ENCODE measurements around the gene THOC6.
A peak's percentile ranks its signal among the peaks of the same experiment; 100 is the strongest.

Gene THOC6

GRCh38 chr16:3014971-3015370, 8.9 kb upstream of the THOC6 start:
- no peaks in the 10 kb centered on the region for H3K9me3 ChIP-seq (ENCODE audit: control insufficient read depth, insufficient read depth, low read length)
- DNase-seq (ENCODE audit: low read depth, low spot score) = no peak
- no peaks in the 10 kb centered on the region for H3K27me3 ChIP-seq (ENCODE audit: control insufficient read depth, insufficient read depth, low read length)
- H3K4me1 ChIP-seq (ENCODE audit: control insufficient read depth, insufficient read depth, low read length) = peaks cover 30% of the 10 kb centered on the region
- peaks cover 10% of the 10 kb centered on the region for H3K36me3 ChIP-seq (ENCODE audit: control insufficient read depth, insufficient read depth, low read length)
- no CpG with 5 or more reads among the region's 6 CpGs for WGBS (ENCODE audit: insufficient coverage, insufficient read length)
- H3K4me3 ChIP-seq (ENCODE audit: low read length) = no peak overlapping the region
- H3K27ac ChIP-seq (ENCODE audit: low read length) = no peak overlapping the region

DNA sequence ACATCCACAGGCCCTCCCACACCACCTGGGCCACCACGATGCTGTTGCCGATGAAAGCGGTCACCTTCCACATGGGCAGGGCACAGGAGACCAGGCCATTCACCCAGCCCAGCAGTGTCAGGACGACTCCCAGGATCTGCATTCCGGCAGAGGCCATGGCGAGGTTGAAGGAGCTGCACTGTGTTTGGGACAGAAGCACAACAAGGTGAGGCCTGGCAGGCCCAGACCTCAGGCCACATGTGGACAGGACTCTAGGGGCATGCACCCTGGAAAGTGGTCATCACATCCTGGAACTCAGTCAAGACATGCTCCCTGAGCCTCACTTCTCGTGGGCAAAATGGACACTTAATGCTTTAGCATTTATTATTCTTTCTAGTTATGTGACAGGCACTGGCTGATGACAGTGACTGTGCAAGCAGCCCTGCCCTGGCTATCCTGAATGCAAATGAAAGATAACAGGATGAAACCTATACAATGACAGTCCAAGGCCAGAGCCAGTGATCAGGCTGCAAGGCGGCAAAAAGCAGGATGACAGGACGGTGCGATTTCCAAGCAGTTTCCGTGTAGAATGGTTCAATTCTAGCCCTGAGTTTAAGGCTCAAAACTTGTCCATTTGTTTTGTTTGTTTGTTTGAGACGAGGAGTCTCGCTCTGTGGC, 7.8 kb upstream of the THOC6 start:
- Histone ChIP-seq H3K27me3 (ENCODE audit: control insufficient read depth, insufficient read depth, low read length) (no peaks in the 10 kb centered on the region), H3K4me3 (ENCODE audit: low read length) (no peak overlapping the region)
- DNase-seq (ENCODE audit: low read depth, low spot score) = no peak

GRCh38 chr16:3017344-3017743, 6.5 kb upstream of the THOC6 start:
- Histone ChIP-seq H3K4me1 (ENCODE audit: control insufficient read depth, insufficient read depth, low read length) (peaks cover 24% of the 10 kb centered on the region), H3K9me3 (ENCODE audit: control insufficient read depth, insufficient read depth, low read length) (no peaks in the 10 kb centered on the region), H3K4me3 (ENCODE audit: low read length) (peak overlapping the region; percentile 76), H3K36me3 (ENCODE audit: control insufficient read depth, insufficient read depth, low read length) (peaks cover 13% of the 10 kb centered on the region), H3K27ac (ENCODE audit: low read length) (no peak overlapping the region), H3K27me3 (ENCODE audit: control insufficient read depth, insufficient read depth, low read length) (no peaks in the 10 kb centered on the region)
- no peak for DNase-seq (ENCODE audit: low read depth, low spot score)
- WGBS (ENCODE audit: insufficient coverage, insufficient read length) = no CpG with 5 or more reads among the region's 20 CpGs

More for the DNA sequence above, 7.8 kb upstream of the THOC6 start:
- Histone ChIP-seq H3K4me1 (ENCODE audit: control insufficient read depth, insufficient read depth, low read length) (peaks cover 27% of the 10 kb centered on the region), H3K9me3 (ENCODE audit: control insufficient read depth, insufficient read depth, low read length) (no peaks in the 10 kb centered on the region), H3K27ac (ENCODE audit: low read length) (no peak overlapping the region), H3K36me3 (ENCODE audit: control insufficient read depth, insufficient read depth, low read length) (peaks cover 10% of the 10 kb centered on the region)
- no CpG with 5 or more reads among the region's 13 CpGs for WGBS (ENCODE audit: insufficient coverage, insufficient read length)

DNA sequence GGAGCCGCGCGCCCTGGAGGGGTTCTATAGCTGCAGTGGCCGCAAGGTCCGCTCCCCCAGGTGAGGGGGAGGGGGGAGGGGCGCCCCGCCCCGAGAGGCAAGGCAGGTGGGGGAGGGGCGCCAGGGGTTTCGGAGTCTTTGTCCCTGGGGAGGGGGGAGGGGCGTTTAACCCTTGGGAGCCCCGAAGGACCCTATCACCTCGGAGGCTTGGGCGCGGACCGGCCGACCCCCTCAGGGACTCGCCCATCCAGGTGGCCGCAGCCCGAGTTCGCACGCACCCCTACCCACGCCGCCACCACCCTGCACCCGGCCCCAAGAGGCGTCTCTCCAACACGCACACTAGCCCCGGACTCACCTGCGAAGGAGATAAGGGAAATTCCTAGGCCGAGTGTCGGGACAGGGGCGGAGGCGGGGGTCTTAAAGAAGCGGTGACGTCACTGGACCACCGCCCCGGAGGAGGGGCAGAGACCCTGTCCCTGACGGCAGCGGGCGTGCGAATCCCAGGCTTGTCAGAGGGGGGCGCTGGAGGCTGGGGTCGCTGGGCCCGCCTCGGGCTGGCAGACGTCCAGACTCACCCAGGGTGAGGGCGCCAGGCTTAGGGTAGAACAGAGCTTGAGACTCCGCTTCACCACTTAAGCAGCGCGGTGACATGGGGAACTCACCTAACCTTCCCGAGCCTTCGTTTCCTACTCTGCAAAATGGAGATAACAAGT, 5.9 kb upstream of the THOC6 start, which contains the start of gene CLDN6:
CLDN6 (minus strand) TSS at position 390 of the 713 bp plus-strand sequence. CDS start 2,162 bp downstream, outside the sequence.
- H3K27me3 ChIP-seq (ENCODE audit: control insufficient read depth, insufficient read depth, low read length) = no peaks in the 10 kb centered on the region
- no CpG with 5 or more reads among the region's 52 CpGs for WGBS (ENCODE audit: insufficient coverage, insufficient read length)
- H3K4me3 ChIP-seq (ENCODE audit: low read length) = peak within 1 kb of the TSS; percentile 76
- H3K4me1 ChIP-seq (ENCODE audit: control insufficient read depth, insufficient read depth, low read length) = peaks cover 26% of the 10 kb centered on the region
- H3K9me3 ChIP-seq (ENCODE audit: control insufficient read depth, insufficient read depth, low read length) = no peaks in the 10 kb centered on the region
- H3K27ac ChIP-seq (ENCODE audit: low read length) = no peak within 1 kb of the TSS
- peaks cover 16% of the 10 kb centered on the region for H3K36me3 ChIP-seq (ENCODE audit: control insufficient read depth, insufficient read depth, low read length)
- no peak for DNase-seq (ENCODE audit: low read depth, low spot score)

DNA sequence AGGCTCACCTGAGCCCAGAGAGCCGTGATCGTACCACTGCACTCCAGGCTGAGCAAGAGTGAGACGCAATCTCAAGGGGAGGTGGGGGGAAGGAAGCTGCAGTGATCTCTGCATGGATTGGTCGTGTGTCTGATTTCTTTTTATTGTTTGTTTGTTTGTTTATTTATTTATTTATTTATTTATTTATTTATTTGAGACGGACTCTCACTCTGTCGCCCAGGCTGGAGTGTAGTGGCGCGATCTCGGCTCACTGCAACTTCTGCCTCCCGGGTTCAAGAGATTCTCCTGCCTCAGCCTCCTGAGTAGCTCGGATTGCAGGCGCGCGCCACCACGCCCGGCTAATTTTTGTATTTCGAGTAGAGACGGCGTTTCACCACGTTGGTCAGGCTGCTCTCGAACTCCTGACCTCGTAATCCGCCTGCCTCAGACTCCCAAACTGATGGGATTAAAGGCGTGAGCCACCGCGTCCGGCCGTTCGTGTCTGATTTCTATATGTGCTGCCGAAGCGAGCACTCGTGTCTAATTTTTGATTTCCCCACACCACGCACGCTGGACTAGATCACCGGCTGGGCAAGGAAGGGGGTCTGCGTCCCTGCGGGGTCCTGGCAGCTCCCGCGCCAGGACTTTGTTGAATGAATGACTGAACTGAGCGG, 4.1 kb upstream of the THOC6 start:
- Histone ChIP-seq H3K27me3 (ENCODE audit: control insufficient read depth, insufficient read depth, low read length) (no peaks in the 10 kb centered on the region), H3K4me1 (ENCODE audit: control insufficient read depth, insufficient read depth, low read length) (peaks cover 10% of the 10 kb centered on the region), H3K4me3 (ENCODE audit: low read length) (peak overlapping the region; percentile 41; the same call in 1 of the 2 replicates), H3K36me3 (ENCODE audit: control insufficient read depth, insufficient read depth, low read length) (peaks cover 12% of the 10 kb centered on the region), H3K27ac (ENCODE audit: low read length) (no peak overlapping the region), H3K9me3 (ENCODE audit: control insufficient read depth, insufficient read depth, low read length) (no peaks in the 10 kb centered on the region)
- DNase-seq (ENCODE audit: low read depth, low spot score) = no peak
- no CpG with 5 or more reads among the region's 40 CpGs for WGBS (ENCODE audit: insufficient coverage, insufficient read length)

- H3K4me3 ChIP-seq (ENCODE audit: low read length) = peak within 1 kb of the TSS; percentile 41
- H3K36me3 ChIP-seq (ENCODE audit: control insufficient read depth, insufficient read depth, low read length) = peaks cover 12% of the 10 kb centered on the region
- no peaks in the 10 kb centered on the region for H3K9me3 ChIP-seq (ENCODE audit: control insufficient read depth, insufficient read depth, low read length)
- WGBS (ENCODE audit: insufficient coverage, insufficient read length) = no CpG with 5 or more reads among the region's 49 CpGs
- no peaks in the 10 kb centered on the region for H3K27me3 ChIP-seq (ENCODE audit: control insufficient read depth, insufficient read depth, low read length)
- peaks cover 10% of the 10 kb centered on the region for H3K4me1 ChIP-seq (ENCODE audit: control insufficient read depth, insufficient read depth, low read length)
- no peak within 1 kb of the TSS for H3K27ac ChIP-seq (ENCODE audit: low read length)
- DNase-seq (ENCODE audit: low read depth, low spot score) = no peak
These were observed 3.6 kb upstream of the THOC6 start, which contains the start of gene TNFRSF12A for GRCh38 chr16:3020247-3020603. TSS of gene TNFRSF12A (plus strand) at chr16:3020368. CDS start at chr16:3020398, 30 bp downstream.

GRCh38 chr16:3020604-3021448, 3.0 kb upstream of the THOC6 start:
- Histone ChIP-seq H3K27me3 (ENCODE audit: control insufficient read depth, insufficient read depth, low read length) (no peaks in the 10 kb centered on the region), H3K4me3 (ENCODE audit: low read length) (peak overlapping the region; percentile 41), H3K27ac (ENCODE audit: low read length) (no peak overlapping the region), H3K9me3 (ENCODE audit: control insufficient read depth, insufficient read depth, low read length) (no peaks in the 10 kb centered on the region), H3K36me3 (ENCODE audit: control insufficient read depth, insufficient read depth, low read length) (peaks cover 10% of the 10 kb centered on the region), H3K4me1 (ENCODE audit: control insufficient read depth, insufficient read depth, low read length) (peaks cover 8% of the 10 kb centered on the region)
- no peak for DNase-seq (ENCODE audit: low read depth, low spot score)
- WGBS (ENCODE audit: insufficient coverage, insufficient read length) = no CpG with 5 or more reads among the region's 57 CpGs

DNA sequence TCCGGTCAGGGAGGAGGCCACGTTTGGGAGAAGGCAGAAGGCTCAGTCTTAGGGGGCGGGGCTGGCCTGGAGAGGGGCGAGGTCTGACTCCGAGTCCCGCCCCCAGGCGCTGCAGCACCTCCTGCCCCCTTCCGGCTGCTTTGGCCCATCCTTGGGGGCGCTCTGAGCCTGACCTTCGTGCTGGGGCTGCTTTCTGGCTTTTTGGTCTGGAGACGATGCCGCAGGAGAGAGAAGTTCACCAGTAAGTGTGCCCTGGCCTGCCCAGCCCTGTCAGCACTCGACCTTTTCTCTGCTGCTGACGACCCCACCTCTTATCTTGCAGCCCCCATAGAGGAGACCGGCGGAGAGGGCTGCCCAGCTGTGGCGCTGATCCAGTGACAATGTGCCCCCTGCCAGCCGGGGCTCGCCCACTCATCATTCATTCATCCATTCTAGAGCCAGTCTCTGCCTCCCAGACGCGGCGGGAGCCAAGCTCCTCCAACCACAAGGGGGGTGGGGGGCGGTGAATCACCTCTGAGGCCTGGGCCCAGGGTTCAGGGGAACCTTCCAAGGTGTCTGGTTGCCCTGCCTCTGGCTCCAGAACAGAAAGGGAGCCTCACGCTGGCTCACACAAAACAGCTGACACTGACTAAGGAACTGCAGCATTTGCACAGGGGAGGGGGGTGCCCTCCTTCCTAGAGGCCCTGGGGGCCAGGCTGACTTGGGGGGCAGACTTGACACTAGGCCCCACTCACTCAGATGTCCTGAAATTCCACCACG, 2.2 kb upstream of the THOC6 start:
- DNase-seq (ENCODE audit: low read depth, low spot score) = no peak
- Histone ChIP-seq H3K27me3 (ENCODE audit: control insufficient read depth, insufficient read depth, low read length) (no peaks in the 10 kb centered on the region), H3K36me3 (ENCODE audit: control insufficient read depth, insufficient read depth, low read length) (peaks cover 14% of the 10 kb centered on the region), H3K4me3 (ENCODE audit: low read length) (peak overlapping the region; percentile 41; the same call in 1 of the 2 replicates), H3K27ac (ENCODE audit: low read length) (no peak overlapping the region), H3K4me1 (ENCODE audit: control insufficient read depth, insufficient read depth, low read length) (peaks cover 5% of the 10 kb centered on the region), H3K9me3 (ENCODE audit: control insufficient read depth, insufficient read depth, low read length) (no peaks in the 10 kb centered on the region)
- WGBS (ENCODE audit: insufficient coverage, insufficient read length) = no CpG with 5 or more reads among the region's 25 CpGs

GRCh38 chr16:3022208-3022683, 1.6 kb upstream of the THOC6 start:
- no peak for DNase-seq (ENCODE audit: low read depth, low spot score)
- H3K4me3 ChIP-seq (ENCODE audit: low read length) = peak overlapping the region; percentile 6; the same call in 1 of the 2 replicates
- no peak overlapping the region for H3K27ac ChIP-seq (ENCODE audit: low read length)
- H3K27me3 ChIP-seq (ENCODE audit: control insufficient read depth, insufficient read depth, low read length) = no peaks in the 10 kb centered on the region
- H3K9me3 ChIP-seq (ENCODE audit: control insufficient read depth, insufficient read depth, low read length) = no peaks in the 10 kb centered on the region
- WGBS (ENCODE audit: insufficient coverage, insufficient read length) = no CpG with 5 or more reads among the region's 8 CpGs
- H3K36me3 ChIP-seq (ENCODE audit: control insufficient read depth, insufficient read depth, low read length) = peaks cover 18% of the 10 kb centered on the region
- peaks cover 5% of the 10 kb centered on the region for H3K4me1 ChIP-seq (ENCODE audit: control insufficient read depth, insufficient read depth, low read length)
